Measurements from ENCODE around the gene RPIA.

GRCh38 chr2:88669482-88670214, 21.8 kb upstream of the RPIA start:
- TF ChIP-seq CTCF (IDR thresholded peaks at IDR 0.05) (peak; percentile 74), POLR2AphosphoS5 (IDR thresholded peaks at IDR 0.05; ENCODE audit: low read depth, low read length) (no peak)

All from Panc1 (cell line).